ENCODE results near the gene DENND1B.

Gene DENND1B

GRCh38 chr1:197463142-197463541, 312.1 kb downstream of the DENND1B start:
- DNase-seq, result no peak

GRCh38 chr1:197462539-197462938, 312.7 kb downstream of the DENND1B start:
- DNase-seq, result no peak

All from NCI-H226 (cell line).